Erythroblast (primary cell): ENCODE results near the gene THRB.

Experiments
- GATA1 ChIP-seq: IDR thresholded peaks from 2 replicates; pipeline ENCODE4 v1.6.1; 2011; ENCODE audit warnings: low read depth, mild to moderate bottlenecking, control low read depth, low read length, moderate library complexity
- POLR2A ChIP-seq: IDR thresholded peaks from 2 replicates; pipeline ENCODE4 v1.6.1; 2011; ENCODE audit warnings: mild to moderate bottlenecking, low read length

- TF ChIP-seq POLR2A = no peak
- no peak for TF ChIP-seq GATA1
Observed at GRCh38 chr3:24474862-24475261, 19.8 kb downstream of the THRB start.
